Testis (tissue), 2 donors: Measurements from ENCODE around the gene ANO9.

Source experiments
- CTCF ChIP-seq, 3 experiments: fragments of 450-650 bp in 2 of 3; fragments of 200-600 bp in 1 of 3; sonication (generic) in 1 of 3; IDR thresholded peaks; one replicate each; pipeline ENCODE4 v1.5.1; 2016 to 2019; ENCODE audit warnings: antibody characterized with exemption in 3 of 3, mild to moderate bottlenecking in 2 of 3, moderate library complexity in 1 of 3
- POLR2A ChIP-seq: fragments of 450-650 bp; IDR thresholded peaks from one replicate; pipeline ENCODE4 v1.6.1; 2017; ENCODE audit warnings: antibody characterized with exemption, mild to moderate bottlenecking, moderate library complexity

GRCh38 chr11:404551-405264 lies 37.1 kb downstream of the ANO9 start:
- TF ChIP-seq POLR2A, result no peak
- TF ChIP-seq CTCF (IDR thresholded peaks at IDR 0.05), result no peak
